ENCODE results near the gene GNL1. TPM values are rescaled to one million over a fixed set of nuclear protein-coding genes. Genes with fewer than 3 reads are reported as not detected.

The GNL1 gene
- total RNA-seq, 1 experiment from 2014 or later, result 34.7 TPM

- H3K27ac ChIP-seq (ENCODE audit: low read length), result no peak overlapping the region
- POLR2A ChIA-PET (ENCODE audit: unreplicated experiment), result interaction anchor here (0.6 to 1.5 kb wide), 2 partner anchors 11 to 43 kb away, joined by 4 to 6 read pairs; no protein-coding TSS in a partner anchor
- H3K27me3 ChIP-seq (ENCODE audit: low read length), result no peaks in the 10 kb centered on the region
- CTCF ChIA-PET, result interaction anchor here (1.0 kb wide), 1 partner anchor 10 kb away, joined by 3 read pairs; no protein-coding TSS in a partner anchor
- DNase-seq (no peak), ATAC-seq (peak; percentile 7)
- H3K79me2 ChIP-seq (ENCODE audit: low read length), result peaks cover 41% of the 10 kb centered on the region
- H3K4me2 ChIP-seq (ENCODE audit: low read length), result peak overlapping the region; percentile 90
- TF ChIP-seq EZH2 (IDR thresholded peaks at IDR 0.05; ENCODE audit: low read length, unreplicated experiment) (no peak), CTCF (conservative IDR thresholded peaks at IDR 0.05; ENCODE audit: low read depth, low read length) (no peak), EZH2phosphoT487 (IDR thresholded peaks at IDR 0.05; ENCODE audit: borderline replicate concordance, low read length) (no peak)
- H4K20me1 ChIP-seq (ENCODE audit: low read length), result no peaks in the 10 kb centered on the region
- H2AFZ ChIP-seq (ENCODE audit: low read length), result peak overlapping the region; percentile 99
- H3K4me3 ChIP-seq (ENCODE audit: low read length), result peak overlapping the region; percentile 77
- H3K9me2 ChIP-seq (replicated peaks; ENCODE audit: low read length), result no peaks in the 10 kb centered on the region
- peaks cover 3% of the 10 kb centered on the region; the same call in 1 of the 2 replicates for H3K36me3 ChIP-seq (ENCODE audit: low read depth, low read length)
- H3K4me1 ChIP-seq (ENCODE audit: insufficient read depth, low read length), result peaks cover 20% of the 10 kb centered on the region
- H3F3A ChIP-seq (ENCODE audit: low read length, unreplicated experiment), result no peaks in the 10 kb centered on the region
- H3K9me3 ChIP-seq (ENCODE audit: low read length), result no peaks in the 10 kb centered on the region
- intact Hi-C loops (cut with micrococcal nuclease), result no loop called here
- peak overlapping the region; percentile 86 for H3K9ac ChIP-seq (ENCODE audit: low read length)
- BruUV-seq (replicated peaks), result no TSS peak
Measured at GRCh38 chr6:30554962-30555815, 1.1 kb downstream of the GNL1 start.

DNA sequence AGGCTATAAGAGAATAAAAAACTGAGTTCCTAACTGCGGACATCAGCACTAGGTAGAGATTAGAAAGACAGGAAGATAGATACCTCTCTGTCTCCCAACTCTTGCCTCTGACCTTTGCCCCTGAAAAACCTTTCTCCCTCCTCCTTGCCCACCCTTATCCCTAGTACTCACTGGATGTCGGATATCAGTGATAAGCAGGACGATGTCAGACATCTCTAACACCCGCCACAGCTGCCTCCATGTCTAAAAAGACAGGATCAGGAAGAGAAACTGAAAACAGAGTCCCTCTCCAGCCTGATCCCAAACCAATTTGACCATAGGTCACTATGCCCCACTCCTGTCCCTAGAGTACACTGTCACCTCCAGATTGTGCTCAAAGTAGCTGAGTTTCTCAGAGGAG lies 1.9 kb downstream of the GNL1 start:
- no peaks in the 10 kb centered on the region for H4K20me1 ChIP-seq (ENCODE audit: low read length)
- H3K27ac ChIP-seq (ENCODE audit: low read length), result no peak overlapping the region
- H2AFZ ChIP-seq (ENCODE audit: low read length), result no peak overlapping the region
- no TSS peak for BruUV-seq (replicated peaks)
- no peak for TF ChIP-seq CTCF (conservative IDR thresholded peaks at IDR 0.05; ENCODE audit: low read depth, low read length)
- TF ChIP-seq EZH2 (IDR thresholded peaks at IDR 0.05; ENCODE audit: low read length, unreplicated experiment), result no peak
- TF ChIP-seq EZH2phosphoT487 (IDR thresholded peaks at IDR 0.05; ENCODE audit: borderline replicate concordance, low read length), result no peak
- no peaks in the 10 kb centered on the region for H3K27me3 ChIP-seq (ENCODE audit: low read length)
- peak overlapping the region; percentile 90 for H3K4me2 ChIP-seq (ENCODE audit: low read length)
- peaks cover 35% of the 10 kb centered on the region for H3K79me2 ChIP-seq (ENCODE audit: low read length)
- intact Hi-C loops (cut with micrococcal nuclease), result no loop called here
- no peaks in the 10 kb centered on the region for H3K9me3 ChIP-seq (ENCODE audit: low read length)
- CTCF ChIA-PET, result interaction anchor here (1.0 kb wide), 1 partner anchor 9 kb away, joined by 3 read pairs; no protein-coding TSS in a partner anchor
- H3K9ac ChIP-seq (ENCODE audit: low read length), result no peak overlapping the region
- peak overlapping the region; percentile 77; the same call in 1 of the 2 replicates for H3K4me3 ChIP-seq (ENCODE audit: low read length)
- ATAC-seq (no peak), DNase-seq (no peak)
- H3K36me3 ChIP-seq (ENCODE audit: low read depth, low read length), result peaks cover 3% of the 10 kb centered on the region; the same call in 1 of the 2 replicates
- H3K4me1 ChIP-seq (ENCODE audit: insufficient read depth, low read length), result peaks cover 20% of the 10 kb centered on the region
- no peaks in the 10 kb centered on the region for H3F3A ChIP-seq (ENCODE audit: low read length, unreplicated experiment)
- POLR2A ChIA-PET (ENCODE audit: unreplicated experiment), result interaction anchor here (0.6 to 1.5 kb wide), 2 partner anchors 10 to 84 kb away, joined by 3 to 6 read pairs; no protein-coding TSS in a partner anchor
- H3K9me2 ChIP-seq (replicated peaks; ENCODE audit: low read length), result no peaks in the 10 kb centered on the region
